Lung (tissue), 12 donors: ENCODE data around the gene E2F6. TPM values are rescaled to one million over a fixed set of nuclear protein-coding genes. Genes with fewer than 3 reads are reported as not detected.

Experiments used
- ATAC-seq: fragments of 200-7000 bp; cut with Tn5 transposase; one replicate; pipeline ENCODE4 v1.9.1; 2020; ENCODE audit warnings: moderate number of reproducible peaks; ENCODE audit not compliant: insufficient read depth, low FRiP score
- DNase-seq, 3 donors: peaks; one replicate each; pipeline ENCODE4 v3.0.0-alpha.2; 2013 to 2017
- H3K27ac ChIP-seq, 2 donors: one replicate each; pipeline ENCODE4 v1.5.1; 2013; ENCODE audit warnings: mild to moderate bottlenecking in 2 of 2, moderate library complexity in 2 of 2, control low read depth in 1 of 2, inconsistent platforms in 1 of 2, low read depth in 1 of 2, low read length in 1 of 2
- H3K27me3 ChIP-seq, 3 donors: one replicate each; pipeline ENCODE4 v1.5.1; 2013; ENCODE audit warnings: low read length in 2 of 3; ENCODE audit not compliant: control insufficient read depth in 3 of 3, insufficient read depth in 3 of 3
- H3K36me3 ChIP-seq, 4 donors: one replicate each; pipeline ENCODE4 v1.5.1; 2013; ENCODE audit warnings: low read length in 4 of 4, mild to moderate bottlenecking in 1 of 4, moderate library complexity in 1 of 4; ENCODE audit not compliant: control insufficient read depth in 4 of 4, insufficient read depth in 4 of 4
- H3K4me1 ChIP-seq, 5 donors: one replicate each; pipeline ENCODE4 v1.5.1; 2013; ENCODE audit warnings: low read length in 5 of 5, mild to moderate bottlenecking in 2 of 5, moderate library complexity in 1 of 5; ENCODE audit not compliant: control insufficient read depth in 5 of 5, insufficient read depth in 5 of 5
- H3K4me3 ChIP-seq: one replicate; pipeline ENCODE4 v1.5.1; 2013; ENCODE audit warnings: mild to moderate bottlenecking, control low read depth, moderate library complexity
- H3K9ac ChIP-seq, 2 donors: one replicate each; pipeline ENCODE4 v1.5.1; 2013; ENCODE audit warnings: low read length in 2 of 2, control low read depth in 1 of 2; ENCODE audit not compliant: insufficient read depth in 1 of 2
- H3K9me3 ChIP-seq, 4 donors: one replicate each; pipeline ENCODE4 v1.5.1; 2013; ENCODE audit warnings: low read length in 3 of 4, mild to moderate bottlenecking in 1 of 4, moderate library complexity in 1 of 4; ENCODE audit not compliant: control insufficient read depth in 4 of 4, insufficient read depth in 3 of 4
- WGBS, 2 donors: extraction: QIAGEN DNeasy Blood & Tissue Kit; methylation state at CpG; one replicate each; pipeline ENCODE4 v1.1.7; 2013; 5-methylcytosine and 5-hydroxymethylcytosine counted together
- polyA plus RNA-seq, 2 donors: library from polyadenylated mRNA; stranded (reverse); fragments of 200-250 nt; gene quantifications; one replicate each; pipeline ENCODE4 v1.2.1, GENCODE V29; 2013
- total RNA-seq, 2 donors: library from RNA; depleted of rRNA in 1 of 2; stranded (reverse); fragments of >200 nt in 1 of 2; gene quantifications; one replicate each; pipeline ENCODE4 v1.2.1, GENCODE V29; 2014 to 2021
- TF ChIP-seq, protein P1 (sequence below): IDR thresholded peaks from 2 replicates; pipeline ENCODE4 v1.5.1; 2012; ENCODE audit warnings: mild to moderate bottlenecking; ENCODE audit errors: control extremely low read depth, extremely low read depth
- donor health status: control.
- donor health status: control.
- donor health status: Bipolar disorder and iron deficiency.
- donor health status: healthy.
- donor health status: DM: yes; HTN: yes; CAD: no.

Gene E2F6
- total and polyA plus RNA-seq, 4 donors: 8.5 to 13.8 (median 11.1) TPM

DNA sequence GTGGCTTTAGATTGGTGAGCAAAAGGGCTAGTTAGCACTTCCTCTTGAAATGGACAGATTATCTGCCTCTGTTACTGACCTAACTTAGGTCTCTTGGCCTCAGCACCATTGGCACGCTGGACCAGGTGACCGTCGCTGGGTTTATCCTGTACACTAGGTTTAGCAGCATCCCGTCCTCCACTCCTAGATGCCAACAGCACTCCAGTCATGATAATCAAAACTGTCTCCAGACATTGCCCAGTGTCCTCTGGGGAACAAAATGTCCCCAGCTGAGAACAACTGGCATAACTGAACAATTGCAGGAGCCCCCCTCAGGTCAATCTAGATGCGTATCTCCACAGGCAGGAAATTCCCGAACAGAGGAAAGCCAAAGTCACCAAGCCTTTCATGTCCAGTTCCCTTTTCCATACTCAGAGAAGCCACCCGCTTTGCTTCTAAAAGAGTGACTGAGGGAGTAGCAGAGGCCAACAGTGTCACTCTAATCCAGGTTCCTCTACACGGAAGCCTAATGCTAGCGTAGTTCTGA is 27.3 kb downstream of the E2F6 start:
- ATAC-seq (no peak), DNase-seq (no peak)
- Histone ChIP-seq H3K27me3 (no peaks in the 10 kb centered on the region), H3K4me1 (no peaks in the 10 kb centered on the region), H3K27ac (no peak overlapping the region), H3K4me3 (no peak overlapping the region), H3K9ac (no peak overlapping the region), H3K36me3 (peaks cover 0 to 4% (median 1%) of the 10 kb centered on the region in 4 donors), H3K9me3 (no peaks in the 10 kb centered on the region)
- TF ChIP-seq, protein P1, sequence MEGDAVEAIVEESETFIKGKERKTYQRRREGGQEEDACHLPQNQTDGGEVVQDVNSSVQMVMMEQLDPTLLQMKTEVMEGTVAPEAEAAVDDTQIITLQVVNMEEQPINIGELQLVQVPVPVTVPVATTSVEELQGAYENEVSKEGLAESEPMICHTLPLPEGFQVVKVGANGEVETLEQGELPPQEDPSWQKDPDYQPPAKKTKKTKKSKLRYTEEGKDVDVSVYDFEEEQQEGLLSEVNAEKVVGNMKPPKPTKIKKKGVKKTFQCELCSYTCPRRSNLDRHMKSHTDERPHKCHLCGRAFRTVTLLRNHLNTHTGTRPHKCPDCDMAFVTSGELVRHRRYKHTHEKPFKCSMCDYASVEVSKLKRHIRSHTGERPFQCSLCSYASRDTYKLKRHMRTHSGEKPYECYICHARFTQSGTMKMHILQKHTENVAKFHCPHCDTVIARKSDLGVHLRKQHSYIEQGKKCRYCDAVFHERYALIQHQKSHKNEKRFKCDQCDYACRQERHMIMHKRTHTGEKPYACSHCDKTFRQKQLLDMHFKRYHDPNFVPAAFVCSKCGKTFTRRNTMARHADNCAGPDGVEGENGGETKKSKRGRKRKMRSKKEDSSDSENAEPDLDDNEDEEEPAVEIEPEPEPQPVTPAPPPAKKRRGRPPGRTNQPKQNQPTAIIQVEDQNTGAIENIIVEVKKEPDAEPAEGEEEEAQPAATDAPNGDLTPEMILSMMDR: no peak
- WGBS, 2 donors: 95 to 96% methylated on average over 9 of the region's 9 CpGs

DNA sequence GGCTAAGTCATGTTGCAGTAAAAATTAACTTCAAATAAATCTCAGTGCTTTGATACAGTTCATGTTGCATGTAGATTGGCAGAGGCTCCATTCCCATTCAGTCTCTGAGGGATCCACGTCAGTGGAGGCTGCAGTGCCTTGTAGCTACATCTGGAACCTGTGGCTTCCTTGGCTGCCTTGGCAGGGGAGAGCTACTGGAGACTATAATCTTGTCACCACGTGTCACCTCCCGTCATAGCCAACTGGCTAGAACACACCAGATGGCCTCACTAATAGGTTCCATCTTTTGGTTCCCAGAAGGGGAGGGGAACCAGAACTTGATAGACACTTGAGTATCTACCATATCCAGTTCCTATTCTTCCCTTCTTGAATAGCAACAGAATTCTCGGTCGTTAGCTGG is 28.4 kb downstream of the E2F6 start:
- WGBS, 2 donors: 96% methylated on average over 5 of the region's 5 CpGs
- TF ChIP-seq, protein P1: no peak
- H3K36me3 ChIP-seq: peaks cover 0 to 3% (median 1%) of the 10 kb centered on the region in 4 donors

DNA sequence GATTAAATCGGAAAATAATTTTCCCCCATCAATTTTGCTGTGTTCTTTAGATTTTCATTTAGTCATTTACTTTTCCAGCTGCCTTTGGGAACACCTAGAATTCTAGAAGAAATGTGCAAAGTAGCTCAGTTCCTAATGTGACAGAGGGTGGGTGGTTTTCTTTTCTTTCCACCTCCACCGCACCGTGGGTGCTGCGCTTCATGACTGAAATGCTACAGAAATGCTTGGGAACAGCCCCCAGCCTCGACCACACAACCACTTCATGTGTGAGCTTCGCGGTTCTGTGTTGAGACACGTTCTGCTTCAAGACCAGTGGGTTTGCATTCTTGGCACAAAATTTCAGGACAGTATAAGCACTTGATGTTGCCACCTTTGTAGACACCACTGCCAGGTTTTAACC is 30.9 kb downstream of the E2F6 start:
- 88 to 93% methylated on average over 8 of the region's 8 CpGs for WGBS, 2 donors
- no peak overlapping the region for H3K27ac ChIP-seq
- H3K9me3 ChIP-seq: no peaks in the 10 kb centered on the region
- peaks cover 0 to 3% (median 0%) of the 10 kb centered on the region in 4 donors for H3K36me3 ChIP-seq
- TF ChIP-seq, protein P1: no peak
- H3K27me3 ChIP-seq: no peaks in the 10 kb centered on the region
- no peak overlapping the region for H3K9ac ChIP-seq
- DNase-seq (no peak), ATAC-seq (no peak)
- no peak overlapping the region for H3K4me3 ChIP-seq
- no peaks in the 10 kb centered on the region for H3K4me1 ChIP-seq

More for the DNA sequence above, 28.4 kb downstream of the E2F6 start:
- Histone ChIP-seq H3K4me1 (no peaks in the 10 kb centered on the region), H3K9me3 (no peaks in the 10 kb centered on the region), H3K27me3 (no peaks in the 10 kb centered on the region), H3K9ac (no peak overlapping the region), H3K4me3 (no peak overlapping the region), H3K27ac (no peak overlapping the region)
- DNase-seq (no peak), ATAC-seq (no peak)

DNA sequence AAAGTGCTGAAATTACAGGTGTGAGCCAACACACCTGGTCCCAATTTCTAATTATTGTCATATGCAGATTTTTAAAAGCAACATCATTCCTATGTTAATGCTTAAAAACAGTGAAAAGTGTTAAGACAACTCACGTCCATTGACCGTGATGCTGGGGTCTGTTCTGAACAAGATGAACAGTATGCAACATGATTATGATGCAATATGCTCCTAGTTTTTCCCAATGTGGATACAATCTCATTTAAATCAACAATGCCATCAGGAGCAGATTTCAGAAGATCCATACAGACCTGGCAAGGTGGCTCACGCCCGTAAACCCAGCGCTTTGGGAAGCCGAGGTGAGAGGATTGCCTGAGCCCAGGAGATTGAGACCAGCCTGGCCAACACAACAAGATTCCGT is 31.5 kb downstream of the E2F6 start:
- Histone ChIP-seq H3K27me3 (no peaks in the 10 kb centered on the region), H3K9ac (no peak overlapping the region), H3K27ac (no peak overlapping the region), H3K4me3 (no peak overlapping the region), H3K4me1 (no peaks in the 10 kb centered on the region), H3K36me3 (peaks cover 0 to 3% (median 0%) of the 10 kb centered on the region in 4 donors), H3K9me3 (no peaks in the 10 kb centered on the region)
- DNase-seq: no peak
- no peak for ATAC-seq
- 96 to 98% methylated on average over 7 of the region's 7 CpGs for WGBS, 2 donors
- TF ChIP-seq, protein P1: no peak
